ENCODE measurements around the gene POR.

POR gene

DNA sequence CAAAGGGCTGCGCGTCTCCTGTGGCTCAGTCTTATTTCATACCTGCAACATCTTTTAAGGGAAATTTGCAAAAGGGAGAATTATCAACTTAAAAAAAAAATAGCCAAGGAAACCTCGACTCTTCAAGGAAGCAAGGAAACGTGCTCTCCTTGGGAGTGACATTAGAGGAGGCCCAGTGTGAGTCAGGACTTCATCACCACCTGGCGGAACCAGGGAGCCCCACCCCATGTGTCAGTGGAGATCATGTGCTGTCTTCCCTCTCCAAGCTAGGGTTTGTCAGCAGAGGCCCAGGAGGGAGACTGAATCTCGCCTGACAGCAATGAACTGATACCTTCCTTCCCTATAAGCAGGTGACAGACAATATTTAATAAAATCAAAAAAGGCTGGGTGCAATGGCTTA is 28.9 kb downstream of the POR start:
- Histone ChIP-seq H3K27ac (ENCODE audit: low read depth, low read length) (no peak overlapping the region), H3K4me1 (ENCODE audit: control insufficient read depth, insufficient read depth, low read length) (no peaks in the 10 kb centered on the region), H3K9ac (ENCODE audit: low read depth, low read length) (no peak overlapping the region), H3K4me3 (ENCODE audit: low read depth, low read length) (no peak overlapping the region), H3K9me3 (ENCODE audit: control insufficient read depth, insufficient read depth, low read length) (no peaks in the 10 kb centered on the region), H3K27me3 (ENCODE audit: control insufficient read depth, insufficient read depth, low read length) (no peaks in the 10 kb centered on the region), H3K36me3 (ENCODE audit: control insufficient read depth, insufficient read depth, low read length) (peaks cover 13% of the 10 kb centered on the region; the same call in 1 of the 2 replicates)

DNA sequence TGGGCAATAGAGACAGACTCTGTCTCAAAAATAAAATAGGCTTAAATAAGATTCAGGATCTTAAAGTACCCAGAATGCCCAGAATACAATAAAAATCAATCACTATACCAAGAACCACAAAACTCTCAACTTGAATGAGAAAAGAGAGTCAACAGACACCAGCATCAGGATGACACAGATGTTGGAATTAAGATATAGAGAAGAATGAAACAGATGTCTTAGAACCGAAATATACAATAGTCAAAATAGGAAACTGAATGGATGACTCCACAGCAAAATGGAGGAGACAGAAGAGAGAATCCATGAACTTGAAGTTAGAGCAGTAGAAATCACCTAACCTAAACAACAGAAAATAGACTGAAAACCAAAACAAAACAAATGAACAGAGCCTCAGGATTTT is 29.6 kb downstream of the POR start:
- Histone ChIP-seq H3K9ac (ENCODE audit: low read depth, low read length) (no peak overlapping the region), H3K4me1 (ENCODE audit: control insufficient read depth, insufficient read depth, low read length) (no peaks in the 10 kb centered on the region), H3K4me3 (ENCODE audit: low read depth, low read length) (no peak overlapping the region), H3K27ac (ENCODE audit: low read depth, low read length) (no peak overlapping the region), H3K36me3 (ENCODE audit: control insufficient read depth, insufficient read depth, low read length) (peaks cover 13% of the 10 kb centered on the region; the same call in 1 of the 2 replicates), H3K27me3 (ENCODE audit: control insufficient read depth, insufficient read depth, low read length) (no peaks in the 10 kb centered on the region), H3K9me3 (ENCODE audit: control insufficient read depth, insufficient read depth, low read length) (no peaks in the 10 kb centered on the region)

DNA sequence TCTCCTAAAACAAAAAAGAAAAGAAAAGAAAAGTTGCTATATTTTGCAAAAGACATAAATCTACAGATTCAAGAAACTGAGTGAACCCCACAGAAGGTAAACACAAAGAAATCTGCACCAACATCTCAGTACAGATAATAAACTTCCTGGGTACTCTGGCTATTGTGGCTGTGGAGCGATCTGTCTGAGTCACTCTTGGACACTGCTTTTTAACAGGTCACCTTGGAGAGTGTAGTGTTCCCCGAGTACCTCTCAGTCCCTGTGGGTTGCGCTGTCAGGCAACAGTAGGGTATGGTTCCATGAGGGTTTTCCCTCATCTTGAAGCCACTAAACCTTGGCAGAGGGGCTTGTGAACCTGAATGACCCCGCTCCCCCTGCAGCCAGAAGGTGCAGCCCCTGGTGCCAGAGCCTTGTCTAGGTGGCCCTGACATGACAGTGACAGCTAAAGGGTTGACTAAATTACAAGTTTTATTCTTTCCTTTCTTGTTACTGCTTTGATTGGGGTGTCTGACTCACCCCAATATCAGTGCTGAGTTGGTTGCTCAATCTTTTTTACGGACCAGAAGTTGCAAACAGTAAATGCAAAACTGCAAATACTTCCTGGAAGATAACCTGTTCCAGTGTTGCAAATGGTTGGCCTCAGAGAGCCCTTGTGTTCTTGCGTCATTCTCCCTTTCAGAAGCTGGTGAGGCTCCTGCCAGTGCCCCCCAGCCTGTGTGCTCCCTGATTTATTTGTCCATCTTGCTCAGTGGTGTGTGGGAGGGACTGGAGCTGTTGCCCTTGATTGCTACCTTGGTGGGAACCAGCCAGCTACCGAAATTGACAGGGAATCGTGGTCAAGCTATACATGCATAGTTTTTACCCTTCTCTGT is 30.6 kb downstream of the POR start:
- no peaks in the 10 kb centered on the region for H3K4me1 ChIP-seq (ENCODE audit: control insufficient read depth, insufficient read depth, low read length)
- H3K27me3 ChIP-seq (ENCODE audit: control insufficient read depth, insufficient read depth, low read length), result no peaks in the 10 kb centered on the region
- H3K4me3 ChIP-seq (ENCODE audit: low read depth, low read length), result no peak overlapping the region
- peaks cover 13% of the 10 kb centered on the region; the same call in 1 of the 2 replicates for H3K36me3 ChIP-seq (ENCODE audit: control insufficient read depth, insufficient read depth, low read length)
- H3K27ac ChIP-seq (ENCODE audit: low read depth, low read length), result no peak overlapping the region
- no peak overlapping the region for H3K9ac ChIP-seq (ENCODE audit: low read depth, low read length)
- no peaks in the 10 kb centered on the region for H3K9me3 ChIP-seq (ENCODE audit: control insufficient read depth, insufficient read depth, low read length)

DNA sequence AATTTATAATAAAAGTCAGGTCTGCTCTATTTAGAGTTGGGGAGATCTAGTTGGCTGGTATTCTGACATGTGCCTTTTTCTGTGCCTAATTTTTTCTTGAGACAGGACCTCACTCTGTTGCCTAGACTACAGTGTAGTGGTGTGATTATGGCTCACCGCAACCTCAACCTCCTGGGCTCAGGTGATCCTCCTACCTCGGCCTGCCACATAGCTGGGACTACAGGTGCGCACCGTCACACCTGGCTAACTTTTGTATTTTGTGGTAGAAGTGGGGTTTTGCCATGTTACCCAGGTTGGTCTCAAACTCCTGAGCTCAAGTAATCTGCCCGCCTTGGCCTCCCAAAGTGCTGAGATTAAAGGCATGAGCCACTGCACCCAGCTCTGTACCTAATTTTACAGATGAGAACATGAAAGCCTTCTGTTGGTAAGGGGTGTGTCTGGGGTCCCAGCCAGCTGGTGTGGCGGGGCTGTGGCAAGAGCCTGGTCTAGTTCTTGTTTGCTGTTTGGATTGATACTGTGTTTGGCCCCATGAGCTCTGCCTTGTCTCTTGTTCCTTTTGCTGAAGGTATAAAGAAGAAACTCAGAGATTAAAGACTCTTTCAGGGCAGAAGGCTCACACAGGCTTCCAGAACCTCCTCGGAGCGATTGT is 31.4 kb downstream of the POR start:
- Histone ChIP-seq H3K27me3 (ENCODE audit: control insufficient read depth, insufficient read depth, low read length) (no peaks in the 10 kb centered on the region), H3K9ac (ENCODE audit: low read depth, low read length) (no peak overlapping the region), H3K4me3 (ENCODE audit: low read depth, low read length) (no peak overlapping the region), H3K27ac (ENCODE audit: low read depth, low read length) (no peak overlapping the region), H3K36me3 (ENCODE audit: control insufficient read depth, insufficient read depth, low read length) (peaks cover 11% of the 10 kb centered on the region; the same call in 1 of the 2 replicates), H3K9me3 (ENCODE audit: control insufficient read depth, insufficient read depth, low read length) (no peaks in the 10 kb centered on the region), H3K4me1 (ENCODE audit: control insufficient read depth, insufficient read depth, low read length) (no peaks in the 10 kb centered on the region)

DNA sequence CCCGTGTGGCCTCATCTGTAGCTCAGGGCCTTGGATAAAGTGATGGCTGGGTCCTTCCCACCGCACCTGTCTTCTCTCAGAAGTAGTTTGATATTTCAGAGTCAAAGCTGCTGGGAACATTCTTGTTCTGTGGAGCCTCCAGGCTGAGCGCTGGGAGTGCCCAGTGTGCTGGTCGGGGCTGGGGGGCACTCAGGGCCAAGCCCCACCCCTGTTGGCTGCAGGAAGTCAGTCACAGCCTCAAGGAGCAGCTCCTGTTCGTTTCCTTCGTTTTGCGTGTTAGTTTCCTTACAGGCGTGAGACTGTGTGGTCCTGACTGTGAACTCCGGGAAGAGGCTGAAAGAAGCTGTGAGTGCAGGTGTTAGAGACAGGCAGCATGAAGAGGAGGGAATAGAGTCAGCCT is 33.2 kb downstream of the POR start:
- Histone ChIP-seq H3K9ac (ENCODE audit: low read depth, low read length) (no peak overlapping the region), H3K27ac (ENCODE audit: low read depth, low read length) (no peak overlapping the region), H3K36me3 (ENCODE audit: control insufficient read depth, insufficient read depth, low read length) (peaks cover 11% of the 10 kb centered on the region; the same call in 1 of the 2 replicates), H3K9me3 (ENCODE audit: control insufficient read depth, insufficient read depth, low read length) (no peaks in the 10 kb centered on the region), H3K4me1 (ENCODE audit: control insufficient read depth, insufficient read depth, low read length) (no peaks in the 10 kb centered on the region), H3K27me3 (ENCODE audit: control insufficient read depth, insufficient read depth, low read length) (no peaks in the 10 kb centered on the region), H3K4me3 (ENCODE audit: low read depth, low read length) (no peak overlapping the region)

DNA sequence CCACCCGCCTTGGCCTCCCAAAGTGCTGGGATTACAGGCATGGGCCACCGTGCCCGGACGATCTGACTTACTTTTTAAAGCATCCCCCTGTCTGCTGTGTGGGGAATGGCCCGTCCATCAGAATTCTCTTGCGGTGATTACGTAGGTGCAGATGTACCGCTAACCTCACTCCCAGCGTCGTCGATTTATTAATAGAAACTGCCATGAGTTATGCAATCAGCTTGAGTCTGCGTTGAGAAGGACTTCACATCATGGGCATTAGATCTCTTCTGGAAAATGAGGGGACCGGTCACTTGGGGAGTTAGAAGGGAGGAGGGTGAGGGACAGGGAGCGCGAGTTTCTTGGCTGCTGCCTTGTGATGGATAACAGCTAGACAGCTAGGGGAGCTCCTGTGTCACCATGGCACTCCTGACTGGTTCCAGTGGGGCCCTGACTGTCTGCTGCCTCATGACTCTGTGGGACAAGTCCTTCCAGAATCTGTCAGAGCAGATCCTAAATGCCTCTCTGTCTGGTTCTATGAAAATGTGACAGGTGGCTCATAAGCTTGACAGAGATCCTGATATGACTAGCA is 35.2 kb downstream of the POR start:
- H3K36me3 ChIP-seq (ENCODE audit: control insufficient read depth, insufficient read depth, low read length), result peaks cover 26% of the 10 kb centered on the region
- H3K4me3 ChIP-seq (ENCODE audit: low read depth, low read length), result no peak overlapping the region
- H3K9me3 ChIP-seq (ENCODE audit: control insufficient read depth, insufficient read depth, low read length), result no peaks in the 10 kb centered on the region
- H3K9ac ChIP-seq (ENCODE audit: low read depth, low read length), result no peak overlapping the region
- H3K27me3 ChIP-seq (ENCODE audit: control insufficient read depth, insufficient read depth, low read length), result no peaks in the 10 kb centered on the region
- H3K4me1 ChIP-seq (ENCODE audit: control insufficient read depth, insufficient read depth, low read length), result no peaks in the 10 kb centered on the region
- H3K27ac ChIP-seq (ENCODE audit: low read depth, low read length), result no peak overlapping the region

DNA sequence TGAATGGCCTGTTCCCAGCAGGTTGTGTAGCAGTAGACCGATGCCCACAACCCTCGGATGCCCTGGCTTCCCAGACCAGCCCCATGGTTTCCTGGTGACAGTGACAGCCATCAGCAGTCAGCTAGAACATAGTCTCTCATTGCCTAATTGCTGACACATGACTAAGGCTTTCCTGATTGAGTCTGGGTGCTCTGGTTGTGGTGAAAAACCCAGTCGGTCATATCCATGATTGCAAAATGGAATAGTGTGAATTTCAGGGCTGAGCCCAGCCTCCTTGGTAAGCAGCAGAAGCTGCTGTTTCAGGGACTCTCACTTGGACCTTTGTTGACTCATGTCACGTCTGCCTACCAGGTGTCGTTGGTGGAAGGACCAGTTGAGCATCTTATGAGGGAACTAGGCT is 36.6 kb downstream of the POR start:
- H3K9me3 ChIP-seq (ENCODE audit: control insufficient read depth, insufficient read depth, low read length), result no peaks in the 10 kb centered on the region
- H3K27me3 ChIP-seq (ENCODE audit: control insufficient read depth, insufficient read depth, low read length), result no peaks in the 10 kb centered on the region
- H3K9ac ChIP-seq (ENCODE audit: low read depth, low read length), result no peak overlapping the region
- H3K4me3 ChIP-seq (ENCODE audit: low read depth, low read length), result no peak overlapping the region
- H3K4me1 ChIP-seq (ENCODE audit: control insufficient read depth, insufficient read depth, low read length), result no peaks in the 10 kb centered on the region
- H3K27ac ChIP-seq (ENCODE audit: low read depth, low read length), result no peak overlapping the region
- peaks cover 39% of the 10 kb centered on the region for H3K36me3 ChIP-seq (ENCODE audit: control insufficient read depth, insufficient read depth, low read length)

DNA sequence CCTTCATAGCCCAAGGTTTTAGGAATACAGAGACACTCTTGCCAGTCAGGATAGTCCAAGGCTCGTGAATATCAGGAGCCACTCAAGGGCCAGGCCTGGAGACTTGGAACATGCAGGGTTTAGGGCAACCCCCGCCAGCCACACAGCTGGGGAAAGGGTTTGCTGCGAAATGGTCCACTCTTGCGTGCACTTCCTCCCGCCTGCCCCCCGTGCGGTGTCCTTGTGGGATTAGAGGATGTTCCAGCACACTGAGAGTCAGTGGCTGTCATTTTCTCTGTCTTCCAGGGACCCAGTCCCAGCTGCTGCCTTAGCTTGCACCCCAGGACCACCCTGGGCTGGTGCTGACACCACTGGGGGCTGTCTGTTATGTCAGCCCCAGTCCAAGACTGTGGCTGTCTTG is 38.5 kb downstream of the POR start:
- H3K4me1 ChIP-seq (ENCODE audit: control insufficient read depth, insufficient read depth, low read length), result peaks cover 6% of the 10 kb centered on the region
- no peak overlapping the region for H3K4me3 ChIP-seq (ENCODE audit: low read depth, low read length)
- H3K9me3 ChIP-seq (ENCODE audit: control insufficient read depth, insufficient read depth, low read length), result no peaks in the 10 kb centered on the region
- no peak overlapping the region for H3K27ac ChIP-seq (ENCODE audit: low read depth, low read length)
- no peaks in the 10 kb centered on the region for H3K27me3 ChIP-seq (ENCODE audit: control insufficient read depth, insufficient read depth, low read length)
- H3K36me3 ChIP-seq (ENCODE audit: control insufficient read depth, insufficient read depth, low read length), result peaks cover 42% of the 10 kb centered on the region
- H3K9ac ChIP-seq (ENCODE audit: low read depth, low read length), result no peak overlapping the region

DNA sequence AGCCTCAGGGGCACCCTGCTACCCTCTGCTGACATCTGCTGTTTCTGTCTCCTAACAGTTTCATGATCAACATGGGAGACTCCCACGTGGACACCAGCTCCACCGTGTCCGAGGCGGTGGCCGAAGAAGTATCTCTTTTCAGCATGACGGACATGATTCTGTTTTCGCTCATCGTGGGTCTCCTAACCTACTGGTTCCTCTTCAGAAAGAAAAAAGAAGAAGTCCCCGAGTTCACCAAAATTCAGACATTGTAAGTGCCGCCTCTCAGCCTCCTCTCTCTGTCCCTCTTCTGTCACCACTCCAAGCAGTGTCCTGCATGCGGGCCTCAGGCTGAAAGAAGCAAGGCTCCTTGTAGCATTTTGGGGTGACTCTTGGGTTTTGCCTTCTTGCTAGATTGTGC is 39.0 kb downstream of the POR start:
- Histone ChIP-seq H3K4me1 (ENCODE audit: control insufficient read depth, insufficient read depth, low read length) (peaks cover 6% of the 10 kb centered on the region), H3K27me3 (ENCODE audit: control insufficient read depth, insufficient read depth, low read length) (no peaks in the 10 kb centered on the region), H3K27ac (ENCODE audit: low read depth, low read length) (no peak overlapping the region), H3K9me3 (ENCODE audit: control insufficient read depth, insufficient read depth, low read length) (no peaks in the 10 kb centered on the region), H3K36me3 (ENCODE audit: control insufficient read depth, insufficient read depth, low read length) (peaks cover 45% of the 10 kb centered on the region), H3K4me3 (ENCODE audit: low read depth, low read length) (no peak overlapping the region), H3K9ac (ENCODE audit: low read depth, low read length) (no peak overlapping the region)

DNA sequence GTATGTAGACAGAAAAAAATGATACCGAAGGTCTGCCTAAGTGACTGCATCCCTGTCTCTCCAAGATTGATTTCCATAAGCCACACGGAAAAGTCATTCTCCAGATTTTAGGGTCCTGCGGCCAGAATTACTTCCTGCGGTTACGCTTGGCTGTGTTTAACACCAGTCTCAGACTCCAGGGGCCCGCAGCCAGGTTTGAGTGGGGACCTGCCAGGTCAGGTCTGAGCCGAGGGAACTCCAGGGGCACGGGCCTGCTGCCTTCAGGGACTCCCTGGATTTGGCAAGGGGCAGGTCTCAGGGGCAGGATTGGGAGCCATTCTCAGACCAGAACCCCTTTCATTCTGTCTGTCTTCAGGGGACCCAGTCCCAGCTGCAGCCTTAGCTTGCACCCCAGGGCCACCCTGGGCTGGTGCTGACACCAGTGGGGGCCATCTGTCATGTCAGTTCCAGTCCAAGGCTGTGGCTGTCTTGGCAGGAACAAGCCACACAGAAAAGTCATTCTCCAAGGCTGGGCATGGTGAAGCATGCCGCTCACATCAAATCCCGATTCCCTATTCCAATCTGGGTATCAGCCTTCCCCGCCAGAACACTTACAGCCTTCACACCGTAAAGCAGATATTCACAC is 40.5 kb downstream of the POR start:
- no peaks in the 10 kb centered on the region for H3K27me3 ChIP-seq (ENCODE audit: control insufficient read depth, insufficient read depth, low read length)
- no peaks in the 10 kb centered on the region for H3K9me3 ChIP-seq (ENCODE audit: control insufficient read depth, insufficient read depth, low read length)
- peaks cover 6% of the 10 kb centered on the region for H3K4me1 ChIP-seq (ENCODE audit: control insufficient read depth, insufficient read depth, low read length)
- H3K9ac ChIP-seq (ENCODE audit: low read depth, low read length), result no peak overlapping the region
- peaks cover 59% of the 10 kb centered on the region for H3K36me3 ChIP-seq (ENCODE audit: control insufficient read depth, insufficient read depth, low read length)
- H3K27ac ChIP-seq (ENCODE audit: low read depth, low read length), result no peak overlapping the region
- H3K4me3 ChIP-seq (ENCODE audit: low read depth, low read length), result no peak overlapping the region

Data from HUES48 (cell line).